ENCODE results near the gene TBCEL.

The TBCEL gene

DNA sequence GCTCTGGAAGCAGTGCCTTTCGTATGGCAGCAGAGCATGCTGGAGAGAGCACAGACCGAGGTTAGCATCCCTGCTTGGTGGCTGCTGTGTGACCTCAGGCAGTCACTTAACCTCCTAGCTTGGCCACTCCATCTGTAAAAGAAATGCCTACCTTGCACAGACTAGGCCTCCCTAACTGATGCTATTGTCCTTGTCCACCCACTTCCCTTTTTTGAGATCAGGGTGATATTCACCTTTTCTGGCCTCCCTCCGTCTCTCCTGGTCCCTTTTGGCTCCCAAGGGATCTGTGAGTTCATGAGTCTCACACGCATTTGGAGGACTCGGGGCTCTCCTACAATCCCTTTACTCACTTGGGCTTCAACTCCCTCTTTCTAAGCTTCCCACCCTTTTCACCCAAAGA lies 114.4 kb downstream of the TBCEL start:
- DNase-seq (ENCODE audit: low read depth in 2 of 2) = no peak

DNA sequence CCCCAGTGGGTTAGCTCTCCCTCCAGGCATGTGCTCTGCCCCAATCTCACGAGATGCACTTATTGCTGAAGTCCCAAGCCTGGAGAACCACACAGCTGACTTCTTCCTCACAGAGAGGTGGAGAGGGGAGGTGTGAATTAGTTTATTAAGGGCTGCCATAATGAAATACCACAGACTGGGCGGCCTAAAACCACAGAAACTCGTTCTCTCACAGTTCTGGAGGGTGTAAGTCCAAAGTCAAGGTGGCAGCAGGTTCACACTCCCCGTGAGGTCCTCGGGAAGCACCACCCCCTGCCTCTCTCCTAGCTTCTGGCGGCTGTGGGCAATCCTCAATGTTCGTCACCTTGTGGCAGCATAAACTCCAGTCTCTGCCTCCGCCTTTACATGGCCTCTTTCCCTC lies 116.5 kb downstream of the TBCEL start:
- DNase-seq (ENCODE audit: low read depth in 2 of 2) = no peak
